GM19193 (cell line): ENCODE data around the gene EPHA4.

Source experiments
- POLR2A ChIP-seq: IDR thresholded peaks from 4 replicates; pipeline ENCODE4 v1.6.1; 2011; ENCODE audit not compliant: insufficient read depth, insufficient read length; ENCODE audit errors: extremely low read depth

Gene EPHA4

DNA sequence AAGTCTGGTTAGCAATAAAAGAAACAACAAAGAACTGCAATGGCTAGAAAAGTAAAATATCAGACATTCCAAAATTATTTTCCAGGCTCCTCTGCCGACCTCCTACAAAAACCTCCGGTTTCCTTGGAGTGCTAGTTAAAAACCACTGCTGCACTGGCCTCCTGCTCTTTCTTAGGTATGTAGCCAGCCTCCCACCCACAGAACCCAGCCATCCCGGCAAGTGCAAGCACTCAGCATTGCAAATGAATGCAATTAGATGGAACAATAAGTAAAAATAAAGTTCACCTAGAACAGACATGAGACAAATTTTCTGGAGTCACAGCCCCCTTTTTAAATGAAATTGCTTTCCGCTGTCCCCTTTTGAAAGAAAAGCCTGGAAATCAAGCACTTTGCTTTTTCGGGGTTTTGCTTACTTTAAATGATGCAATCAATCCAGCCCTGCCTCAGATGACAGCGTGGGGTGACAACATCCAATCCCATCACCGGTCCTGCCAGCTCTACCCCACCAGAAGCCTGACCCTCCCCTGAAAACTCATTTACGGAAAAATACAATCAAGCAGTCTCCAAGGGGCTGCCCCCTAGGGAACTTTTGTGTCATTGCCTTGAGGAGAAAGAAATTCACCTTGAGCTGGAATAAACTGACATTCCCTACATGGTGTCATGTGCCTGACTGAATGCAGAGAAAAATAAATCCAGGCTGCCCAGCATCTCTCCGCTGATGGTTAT is 199.8 kb downstream of the EPHA4 start:
- TF ChIP-seq POLR2A, result no peak

DNA sequence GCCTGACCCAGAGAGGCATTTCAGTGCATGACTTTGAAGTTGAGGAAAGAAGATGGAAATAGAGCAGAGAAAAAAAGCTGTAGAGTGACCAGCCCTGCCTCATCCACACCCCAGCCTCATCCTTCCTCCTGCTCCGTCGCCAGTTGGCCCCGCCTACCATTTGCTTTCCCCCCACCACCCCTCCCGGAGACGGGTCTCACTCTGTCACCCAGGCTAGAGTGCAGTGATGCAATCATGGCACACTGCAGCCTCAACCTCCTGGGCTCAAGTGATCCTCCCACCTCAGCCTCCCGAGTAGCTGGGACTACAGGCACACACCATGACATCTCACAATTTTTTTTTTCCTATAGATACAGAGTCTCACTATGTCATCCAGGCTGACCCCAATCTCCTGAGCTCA is 200.8 kb downstream of the EPHA4 start:
- TF ChIP-seq POLR2A, result no peak

- TF ChIP-seq POLR2A, result no peak
Measured at GRCh38 chr2:221370857-221371211, 201.3 kb downstream of the EPHA4 start.

GRCh38 chr2:221370076-221370856 is 201.8 kb downstream of the EPHA4 start:
- no peak for TF ChIP-seq POLR2A
